GM21367 (cell line): ENCODE results near the gene CPM.

Source experiments
- ATAC-seq: cut with Tn5 transposase; IDR thresholded peaks from one replicate; pipeline ENCODE4 v1.9.1; 2021; ENCODE audit not compliant: unreplicated experiment

The CPM gene

DNA sequence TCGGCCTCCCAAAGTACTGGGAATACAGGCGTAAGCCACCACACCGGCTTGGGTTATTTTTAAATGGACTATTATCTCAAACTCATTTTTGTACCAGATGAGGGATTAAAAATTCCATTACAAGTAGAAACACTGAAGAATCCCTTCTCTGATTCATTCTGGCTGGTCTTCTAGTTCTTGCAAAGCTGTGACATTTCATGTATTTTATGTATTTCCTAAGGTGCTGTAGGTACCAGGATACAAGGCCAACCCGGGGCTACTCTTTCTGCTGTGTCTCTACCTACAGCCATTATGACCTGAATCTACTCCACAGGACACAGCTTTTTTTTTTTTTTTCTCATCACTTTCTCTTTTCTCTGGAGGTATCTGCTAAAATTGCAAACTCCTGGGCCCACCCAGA, 24.9 kb downstream of the CPM start:
- no peak for ATAC-seq

DNA sequence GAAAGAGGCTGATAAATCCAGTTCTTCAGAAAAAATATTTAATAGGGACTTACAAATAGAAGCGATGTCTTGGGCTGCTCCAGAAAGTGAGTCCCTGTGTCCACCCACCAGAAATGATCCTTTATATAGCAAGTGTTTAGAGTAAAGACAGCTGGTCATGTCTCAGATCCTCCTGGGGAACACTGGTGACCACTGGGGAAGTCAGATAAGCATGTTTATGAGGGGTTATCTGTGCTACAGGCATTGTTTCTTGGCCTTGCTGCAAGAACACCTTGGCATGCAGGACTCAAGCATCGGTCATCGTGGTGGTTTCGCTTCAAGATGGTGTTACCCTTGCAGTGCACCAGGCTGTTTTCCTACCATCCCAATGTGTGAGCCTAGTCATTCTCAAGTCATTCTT, 27.2 kb downstream of the CPM start:
- ATAC-seq, result no peak

DNA sequence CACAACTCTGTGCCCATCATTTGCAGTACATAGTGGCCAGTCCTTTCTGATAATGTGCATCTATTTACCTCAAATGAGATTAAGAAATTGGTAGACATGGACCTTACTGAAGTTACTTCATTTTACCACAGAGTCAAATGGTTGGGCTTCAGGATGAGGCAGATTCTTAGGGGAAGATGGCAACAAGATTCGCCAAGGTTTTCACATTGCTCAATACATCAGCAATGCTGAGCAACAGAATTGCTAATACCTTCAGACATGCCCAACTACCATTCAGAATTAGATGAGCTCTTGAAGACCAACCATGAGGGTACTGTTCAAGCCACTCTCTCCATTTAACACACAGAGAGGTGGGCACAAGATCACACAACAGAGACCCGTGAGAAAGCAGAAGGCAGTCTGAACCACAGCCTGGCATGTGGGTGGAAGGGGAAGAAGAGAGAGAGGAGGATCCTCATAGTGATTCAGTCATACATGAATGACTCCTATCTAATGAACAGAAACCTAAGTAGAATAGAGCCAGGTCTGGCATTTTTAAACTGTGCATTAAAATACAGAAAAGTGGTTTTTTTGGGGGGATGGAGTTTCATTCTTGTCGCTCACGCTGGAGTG, 28.5 kb downstream of the CPM start:
- no peak for ATAC-seq

DNA sequence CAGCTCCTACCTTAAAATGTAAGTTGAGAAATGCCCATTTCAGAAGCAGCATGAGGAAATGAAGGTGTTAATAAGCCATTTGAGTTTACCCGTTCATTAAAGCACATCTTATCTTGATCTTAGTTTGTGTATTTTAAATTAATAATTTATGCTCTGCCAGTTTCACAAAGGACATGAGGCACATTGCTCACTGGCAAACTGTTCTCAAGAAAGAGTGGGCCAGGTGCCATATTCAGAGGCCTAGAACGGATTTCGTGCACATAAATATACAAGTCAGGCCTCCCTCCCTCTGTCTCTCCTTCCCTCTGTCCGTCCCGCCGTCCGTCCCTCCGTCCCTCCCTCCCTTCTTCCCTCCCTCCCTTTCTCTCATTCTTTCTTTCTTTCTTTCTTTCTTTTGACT, 29.5 kb downstream of the CPM start:
- ATAC-seq, result no peak

DNA sequence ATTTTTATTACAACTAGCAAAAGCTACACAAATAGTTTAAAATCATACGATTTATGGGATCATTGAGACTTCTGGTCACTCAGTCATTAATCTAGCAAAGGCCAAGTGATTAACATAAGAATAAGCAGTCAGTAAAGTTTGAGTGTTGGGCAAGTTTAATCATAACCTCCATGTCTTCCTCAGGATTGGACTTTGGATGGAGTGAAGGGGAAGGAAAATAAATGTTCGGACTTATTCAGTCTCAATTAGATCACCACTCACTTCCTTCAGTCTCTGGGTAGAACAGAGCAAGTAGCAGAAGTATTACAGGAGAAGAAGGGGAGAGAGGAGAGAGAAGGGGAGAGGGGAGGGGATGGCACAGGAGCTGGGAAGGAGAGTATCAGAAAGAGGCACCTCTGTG, 31.4 kb downstream of the CPM start:
- no peak for ATAC-seq

DNA sequence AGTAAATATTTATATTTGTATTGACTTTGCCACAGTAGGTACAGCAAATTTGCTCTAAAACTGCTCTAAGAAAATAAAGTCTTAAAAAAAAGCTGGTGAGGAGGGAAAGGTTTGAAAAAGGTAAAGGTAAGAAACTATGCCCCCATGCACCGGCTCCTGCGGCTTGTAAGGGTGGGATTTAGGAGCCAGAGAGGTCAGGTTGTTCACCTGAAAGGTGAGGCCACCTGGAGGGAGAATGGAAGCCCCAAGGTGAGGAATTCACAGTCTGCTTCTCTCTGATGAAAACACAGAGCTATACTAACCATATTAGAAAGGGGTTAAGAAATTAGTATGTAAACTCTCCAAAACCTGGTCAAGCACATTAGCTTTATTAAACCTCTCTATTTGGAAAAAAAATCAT, 31.8 kb downstream of the CPM start:
- ATAC-seq, result no peak

DNA sequence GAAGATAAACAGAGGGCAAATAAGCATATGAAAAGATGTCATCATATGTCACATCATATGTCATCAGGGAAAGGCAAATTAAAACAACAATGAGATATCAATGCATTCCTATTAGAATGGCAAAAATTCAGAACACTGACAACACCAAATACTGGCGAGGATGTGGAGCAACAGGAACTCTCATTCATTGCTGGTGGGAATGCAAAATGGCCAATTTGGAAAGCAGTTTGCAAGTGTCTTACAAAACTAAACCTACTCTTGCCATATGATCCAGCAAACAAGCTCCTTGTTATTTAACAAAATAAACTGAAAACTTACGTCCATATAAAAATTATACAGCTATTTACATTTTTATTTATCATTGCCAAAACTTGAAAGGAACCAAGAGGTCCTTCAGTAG, 32.7 kb downstream of the CPM start:
- ATAC-seq, result no peak

DNA sequence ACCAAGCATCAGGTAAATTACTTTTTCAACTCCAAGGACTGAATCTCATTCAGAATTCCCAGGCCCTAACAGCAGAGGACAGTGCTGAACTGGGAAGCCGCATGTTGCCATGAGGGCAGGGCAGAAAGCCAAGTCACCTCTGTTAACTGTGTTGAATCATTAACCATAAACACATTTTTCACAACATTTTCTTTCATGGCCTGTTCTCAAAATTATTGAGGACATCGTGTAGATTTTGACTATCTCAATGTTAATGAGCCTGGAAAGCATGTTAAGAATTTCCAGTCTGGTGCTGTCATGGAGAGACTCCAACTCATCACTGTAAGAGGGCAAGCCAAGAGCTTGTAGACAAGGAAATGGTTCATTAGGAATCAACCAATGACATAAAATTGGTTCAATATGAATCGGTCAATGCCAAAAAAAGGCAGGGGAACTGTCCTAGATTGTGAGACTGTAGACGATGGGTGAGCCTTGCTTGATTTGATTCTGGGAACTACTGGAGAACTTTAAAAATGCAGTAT, 33.7 kb downstream of the CPM start:
- ATAC-seq, result no peak

DNA sequence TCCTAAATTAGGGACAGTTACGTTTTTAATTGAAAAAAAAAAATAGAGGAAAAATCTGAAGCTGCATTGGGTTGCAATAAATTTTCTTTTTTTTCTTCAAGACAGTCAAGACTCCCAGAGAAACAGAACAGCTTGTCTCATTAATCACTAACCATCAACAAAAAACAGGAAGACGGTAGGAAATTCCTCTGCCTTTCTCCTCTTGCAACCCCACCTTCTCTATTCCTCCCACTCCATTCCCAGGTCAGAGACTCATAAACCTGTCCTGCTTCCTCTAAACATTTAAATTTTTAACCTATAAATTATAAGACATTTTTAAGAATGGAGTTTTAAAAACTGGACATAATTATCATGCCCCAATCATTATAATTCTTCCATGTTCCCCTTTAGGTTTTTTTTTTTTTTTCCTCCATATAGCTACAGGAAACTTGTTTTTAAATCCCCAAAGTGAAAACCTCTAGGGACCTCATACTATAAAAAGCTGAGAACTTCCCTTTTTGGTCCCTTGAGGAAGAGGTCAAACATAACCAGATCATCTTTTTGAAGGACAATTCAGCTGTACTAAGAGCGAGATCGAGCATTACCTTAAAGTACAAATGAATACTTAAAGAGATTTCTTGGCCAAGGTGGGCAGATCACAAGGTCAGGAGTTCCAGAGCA, 36.0 kb downstream of the CPM start:
- ATAC-seq, result no peak

DNA sequence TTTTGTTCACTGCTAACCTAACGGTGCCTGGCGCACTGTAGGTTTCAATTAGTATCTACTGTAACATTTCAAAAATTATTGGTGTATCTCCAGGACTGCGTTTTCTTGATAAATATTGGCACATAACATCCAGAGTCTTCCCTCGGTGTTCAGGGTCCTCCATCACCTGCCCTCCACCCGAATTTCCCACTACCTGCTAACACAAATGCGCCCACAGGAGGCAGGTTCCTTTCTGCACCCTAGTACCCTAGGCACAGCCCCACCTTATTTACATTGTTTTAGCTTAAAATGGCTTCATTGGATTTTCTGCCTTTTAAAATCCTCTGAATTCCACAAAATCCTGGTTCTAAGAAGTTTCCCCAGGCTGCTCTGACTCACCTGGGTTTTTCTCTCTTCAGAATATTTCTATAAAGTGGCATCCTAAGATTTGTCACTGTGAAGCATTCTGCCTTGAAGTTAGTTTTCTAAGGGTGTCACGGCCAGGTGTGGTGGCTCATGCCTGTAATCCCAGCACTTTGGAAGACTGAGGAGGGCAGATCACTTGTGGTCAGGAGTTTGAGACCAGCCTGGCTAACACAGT, 38.6 kb downstream of the CPM start:
- ATAC-seq, result no peak

DNA sequence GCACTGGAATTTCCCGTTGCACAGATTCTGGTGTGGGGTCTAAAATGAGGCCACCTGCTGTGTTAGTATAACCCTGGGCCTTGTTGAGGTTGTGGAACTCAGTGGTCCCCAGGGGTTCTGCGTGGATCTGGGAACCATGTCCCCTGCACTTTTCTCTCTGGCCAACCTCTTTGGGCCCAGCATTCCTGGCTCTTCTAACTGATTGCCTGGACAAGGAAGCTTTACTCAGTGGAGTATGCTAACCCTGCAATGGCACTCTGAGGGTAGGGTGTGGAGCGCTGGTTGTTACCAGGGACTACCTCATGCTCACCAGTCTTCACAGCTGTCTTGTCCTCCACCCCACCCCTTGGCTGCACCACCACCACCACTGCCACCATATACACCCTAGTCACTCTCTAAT, 39.2 kb downstream of the CPM start:
- no peak for ATAC-seq

DNA sequence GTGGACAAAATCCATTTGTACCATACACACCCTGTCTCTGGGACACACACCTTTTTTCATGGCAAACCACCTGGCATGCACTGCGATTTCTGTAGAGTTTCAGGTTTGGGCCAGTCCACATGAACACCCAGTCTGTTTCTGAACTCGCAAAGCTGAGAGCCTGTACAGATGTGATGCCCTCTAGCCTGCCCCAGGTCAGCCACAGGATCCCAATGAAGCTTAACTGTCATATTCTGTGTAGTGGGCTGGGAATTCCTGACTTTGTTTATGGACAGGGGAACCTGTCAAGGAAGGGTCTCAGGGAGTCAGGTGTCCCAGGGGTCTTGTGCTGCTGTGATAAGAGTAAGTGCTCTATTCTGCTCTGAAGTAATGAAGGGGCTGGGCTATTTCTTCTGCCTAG, 39.8 kb downstream of the CPM start:
- no peak for ATAC-seq

DNA sequence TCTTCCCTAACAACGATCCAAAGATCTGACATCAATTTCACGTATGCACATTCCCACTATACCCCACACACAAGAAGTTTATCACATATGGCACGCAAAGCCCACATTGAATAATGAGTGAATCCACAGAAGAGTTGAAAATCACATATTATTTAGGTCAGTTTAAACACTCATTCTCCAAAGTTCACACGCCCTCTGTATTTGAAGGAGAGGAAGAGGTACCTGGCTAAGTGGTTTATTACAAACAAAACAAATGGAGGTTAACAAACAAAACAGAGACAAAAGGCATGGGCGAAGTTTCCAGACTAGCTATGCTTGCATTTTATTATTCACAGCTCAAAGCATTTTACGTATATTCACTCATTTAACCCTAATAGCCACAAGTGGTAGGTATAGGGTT, 41.8 kb downstream of the CPM start:
- no peak for ATAC-seq

DNA sequence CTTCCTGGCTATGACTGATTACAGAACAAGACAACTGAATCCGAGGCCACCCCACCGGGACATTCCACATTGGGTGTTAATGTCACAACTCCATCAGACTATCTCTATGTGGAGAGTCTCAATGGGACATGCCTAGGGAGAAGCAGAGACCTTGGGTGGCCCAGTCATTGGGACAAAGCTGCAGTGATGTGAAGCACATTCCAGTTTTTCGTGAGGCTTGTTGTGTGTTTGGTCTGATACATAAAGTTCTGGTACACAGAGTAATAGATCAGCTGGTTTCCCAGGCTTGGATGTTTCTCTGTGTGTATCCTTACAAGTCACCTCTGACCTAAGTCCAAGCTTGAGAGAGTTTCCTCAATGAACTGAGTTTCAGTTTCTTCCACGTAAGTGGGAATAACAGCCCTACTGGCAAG, 42.3 kb downstream of the CPM start:
- no peak for ATAC-seq

DNA sequence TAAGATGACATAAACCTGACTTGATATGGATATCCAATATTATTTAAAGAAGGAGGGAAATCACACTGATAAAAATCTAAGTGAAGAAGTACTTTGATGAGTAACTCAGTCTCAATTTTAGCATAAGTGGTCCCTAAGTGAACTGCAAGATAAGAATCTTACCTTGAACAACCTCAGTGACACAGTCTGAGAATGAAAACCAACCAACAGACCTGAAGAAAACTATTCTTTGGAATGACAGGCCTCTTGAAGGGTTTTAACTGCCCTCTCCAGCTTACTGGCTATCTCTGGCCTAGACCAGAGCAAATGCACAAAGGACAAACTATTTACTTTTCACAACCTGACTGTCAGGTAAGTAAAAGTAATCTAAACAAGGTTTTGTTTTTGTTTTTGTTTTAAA, 44.7 kb downstream of the CPM start:
- no peak for ATAC-seq

DNA sequence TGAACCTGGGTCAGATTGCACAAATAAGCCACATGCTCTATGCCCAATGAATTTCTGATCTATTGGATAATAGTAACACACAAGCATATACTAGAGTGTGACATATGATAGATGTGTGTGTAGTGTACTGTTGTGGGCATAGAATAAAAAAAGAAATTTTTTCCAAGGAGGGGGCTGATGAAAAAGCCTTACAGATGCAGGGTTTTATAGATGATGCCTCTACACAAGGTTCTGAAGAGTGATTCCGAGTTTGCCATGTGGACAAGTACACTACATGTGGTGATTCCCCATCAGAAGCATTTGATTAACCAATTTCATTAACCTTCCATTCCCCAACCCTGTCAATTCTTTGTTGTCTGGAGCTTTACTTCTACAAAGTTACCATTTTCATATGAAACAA, 45.3 kb downstream of the CPM start:
- ATAC-seq, result no peak

DNA sequence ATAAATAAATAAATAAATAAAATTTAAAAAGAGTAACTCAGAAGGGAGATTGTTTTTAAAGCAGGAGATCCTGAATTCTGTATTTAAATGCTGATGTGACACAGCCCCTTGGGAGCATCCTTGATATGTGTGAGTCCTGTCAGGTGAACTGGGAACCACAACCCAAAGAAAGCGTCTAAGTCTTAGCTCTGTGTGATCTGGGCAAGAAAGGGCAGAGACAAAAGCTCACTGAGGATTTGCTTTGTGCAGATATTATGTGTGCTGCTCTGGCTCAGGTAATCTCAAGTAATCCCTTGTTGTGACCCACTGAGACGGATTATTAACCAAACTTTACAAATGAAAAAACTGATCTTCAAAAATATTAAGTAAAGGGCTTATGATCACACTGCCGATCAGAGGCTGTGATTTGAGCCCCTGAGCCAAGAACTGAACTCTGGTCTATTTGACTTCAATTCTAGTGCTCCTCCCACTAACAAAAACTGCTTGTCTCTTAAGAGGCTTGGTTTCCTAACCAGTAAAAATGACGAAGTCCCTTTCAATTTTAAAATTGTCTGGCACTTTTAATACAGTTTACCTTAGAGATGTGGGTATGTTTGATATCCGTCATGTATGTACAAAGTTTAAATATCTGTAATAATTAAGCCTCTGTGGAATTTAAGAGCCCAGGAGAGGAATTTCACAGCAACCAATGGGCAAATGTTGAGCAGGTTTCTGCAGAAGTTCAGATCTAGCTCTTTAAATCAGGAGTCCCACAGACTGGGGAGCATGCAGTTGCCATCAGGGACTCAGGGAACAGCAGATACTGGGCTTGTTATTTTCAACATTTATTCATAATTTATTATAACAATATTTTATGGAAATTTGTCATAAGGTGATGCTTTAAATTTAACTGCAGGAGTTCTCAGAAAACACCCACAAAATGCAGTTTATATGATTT, 46.1 kb downstream of the CPM start:
- ATAC-seq, result no peak

DNA sequence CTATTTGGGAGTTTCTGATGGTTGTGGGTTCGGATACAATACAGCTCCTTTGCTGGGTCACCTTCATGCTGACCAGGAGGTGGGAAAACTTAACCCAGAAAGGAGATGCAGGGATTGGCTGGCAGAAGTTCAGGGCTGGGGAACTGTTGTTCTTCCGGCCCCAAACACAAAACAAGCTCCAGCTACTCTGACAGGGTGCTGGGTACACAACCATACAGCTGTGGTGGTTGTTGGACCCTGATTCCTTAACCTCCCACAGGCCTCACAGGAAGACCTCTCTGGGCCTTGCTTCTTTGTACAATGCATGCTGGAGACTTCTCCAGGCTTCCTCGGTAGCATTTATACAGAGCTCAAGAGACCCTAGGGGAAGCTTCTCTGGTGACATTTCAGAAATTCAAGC, 47.6 kb downstream of the CPM start:
- ATAC-seq, result no peak

DNA sequence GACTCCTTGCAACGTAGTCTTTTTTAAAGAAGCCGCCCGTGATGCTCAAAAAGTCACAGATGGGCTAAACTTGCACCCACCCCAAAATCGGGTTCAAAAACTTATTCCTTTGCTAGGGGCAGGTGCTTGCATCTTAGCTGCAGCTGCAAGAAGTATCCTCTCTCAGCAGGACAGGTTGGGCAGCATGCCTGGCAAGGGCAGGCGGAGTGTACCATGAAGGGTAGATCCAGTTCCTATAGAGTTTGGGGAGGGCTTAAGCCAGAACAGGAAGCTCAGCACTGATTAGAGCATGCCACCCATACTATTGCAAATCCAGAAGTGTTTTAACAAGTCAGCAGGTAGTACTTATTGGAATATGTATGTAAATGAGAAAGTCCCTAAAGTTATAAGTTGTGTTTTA, 48.7 kb downstream of the CPM start:
- ATAC-seq, result no peak

DNA sequence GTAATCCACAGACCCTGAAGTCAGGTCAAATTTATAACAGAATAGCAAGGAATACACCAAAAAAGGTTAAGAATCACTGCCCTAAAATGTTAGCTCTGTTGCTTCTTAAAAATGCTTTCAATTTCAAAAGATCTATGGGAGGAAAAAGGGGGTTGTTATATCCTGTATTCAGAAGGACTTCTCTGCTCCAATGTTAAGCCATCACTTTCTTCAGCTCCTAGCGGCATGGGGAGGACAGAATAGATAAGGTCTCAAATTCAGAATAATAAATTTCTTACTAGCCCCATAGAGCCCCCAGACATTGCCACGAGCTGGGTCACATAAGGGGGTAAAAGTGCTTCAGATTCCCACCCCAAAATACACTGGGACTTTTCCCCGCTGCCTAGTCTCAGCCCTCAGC, 49.8 kb downstream of the CPM start:
- ATAC-seq, result no peak

DNA sequence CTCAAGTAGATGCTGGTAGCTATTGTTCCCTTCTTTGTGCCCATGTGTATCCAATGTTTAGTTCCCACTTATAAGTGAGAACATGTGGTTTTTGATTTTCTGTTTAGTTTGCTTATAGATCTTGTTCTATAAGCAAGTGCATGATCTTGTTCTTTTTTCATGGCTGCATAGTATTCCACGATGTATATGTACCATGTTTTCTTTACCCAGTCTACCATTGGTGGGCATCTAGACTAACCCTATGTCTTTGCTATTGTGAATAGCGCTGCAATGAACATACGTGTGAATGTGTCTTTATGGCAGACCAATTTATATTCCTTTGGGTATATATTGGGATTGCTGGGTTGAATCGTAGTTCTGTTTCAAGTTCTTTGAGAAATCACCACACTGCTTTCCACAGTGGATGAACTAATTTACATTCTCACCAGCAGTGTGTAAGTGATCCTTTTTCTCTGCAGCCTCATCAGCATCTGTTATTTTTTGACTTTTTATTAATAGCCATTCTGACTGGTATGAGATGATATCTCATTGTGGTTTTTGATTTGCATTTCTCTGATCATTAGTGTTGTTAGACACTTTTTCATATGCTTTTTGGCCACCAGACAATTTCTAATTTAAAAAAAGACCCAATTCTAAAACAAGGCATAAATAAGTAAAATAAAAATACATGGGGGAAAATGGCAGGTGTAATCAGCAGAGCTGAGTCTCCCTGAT, 50.6 kb downstream of the CPM start:
- no peak for ATAC-seq
